22Rv1 (cell line): Measurements from ENCODE around the gene HLF.

Experiments
- CTCF ChIP-seq: fragments of 450-650 bp; IDR thresholded peaks from 2 replicates; pipeline ENCODE4 v1.5.1; 2017; ENCODE audit warnings: mild to moderate bottlenecking
- ZFX ChIP-seq: fragments of 450-650 bp; IDR thresholded peaks from 2 replicates; pipeline ENCODE4 v1.6.1; 2017; ENCODE audit warnings: antibody characterized with exemption, borderline replicate concordance

GRCh38 chr17:55347341-55347740, 82.6 kb downstream of the HLF start:
- TF ChIP-seq CTCF = no peak
- no peak for TF ChIP-seq ZFX
